Measurements from ENCODE around the gene FOCAD. TPM values are rescaled to one million over a fixed set of nuclear protein-coding genes. Genes with fewer than 3 reads are reported as not detected.
A peak's percentile ranks its signal among the peaks of the same experiment; 100 is the strongest.

The FOCAD gene
- total RNA-seq, 1 experiment from 2014 or later = 43.3 TPM

DNA sequence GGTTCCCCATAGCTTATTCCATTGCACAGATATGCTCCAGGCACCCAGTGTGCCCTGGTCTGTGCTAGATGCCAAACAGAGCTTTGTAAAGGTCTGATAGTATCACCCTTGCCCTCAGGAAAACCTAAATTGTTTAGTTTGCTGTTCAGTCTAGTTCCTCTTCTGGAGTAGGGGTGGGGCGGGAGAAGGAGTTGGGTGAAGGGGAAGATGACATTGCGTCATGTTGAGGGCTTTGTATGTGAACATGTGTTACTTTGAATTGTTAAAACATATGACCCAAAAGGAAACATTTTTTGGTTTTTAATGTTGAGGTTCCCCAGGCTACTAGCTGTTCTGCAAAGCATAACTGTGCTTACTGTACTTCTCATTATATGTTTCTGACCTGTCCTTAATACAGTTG lies 306.8 kb downstream of the FOCAD start:
- H3K27me3 Mint-ChIP-seq (ENCODE audit: low read depth) = no peaks in the 10 kb centered on the region
- no peak overlapping the region for H2BK120ac ChIP-seq (ENCODE audit: low read depth, low read length, poor library complexity, severe bottlenecking)
- no peak overlapping the region for H3K27ac ChIP-seq (ENCODE audit: insufficient read length, low read depth, low read length)
- H3K9me3 Mint-ChIP-seq = no peaks in the 10 kb centered on the region
- H3K79me2 ChIP-seq (ENCODE audit: insufficient read depth, low read length) = no peaks in the 10 kb centered on the region
- H3T11ph ChIP-seq (ENCODE audit: low read length) = no peak overlapping the region
- peaks cover 19 to 65% (median 49%) of the 10 kb centered on the region in 3 experiments; a peak in 6 of 7 replicates for H3K36me3 Mint-ChIP-seq (ENCODE audit: insufficient read depth in 1 of 3, low read depth in 3 of 3)
- peaks cover 9 to 17% of the 10 kb centered on the region in 2 experiments for H3K4me1 Mint-ChIP-seq
- TF ChIP-seq CTCF (conservative IDR thresholded peaks at IDR 0.05) = no peak
- H3K23ac ChIP-seq (ENCODE audit: insufficient read length, low read depth, low read length) = no peak overlapping the region
- H2BK20ac ChIP-seq (ENCODE audit: low read depth, low read length, poor library complexity, severe bottlenecking) = no peak overlapping the region
- H3K79me1 ChIP-seq (ENCODE audit: insufficient read depth, low read depth, low read length, poor library complexity, severe bottlenecking) = no peaks in the 10 kb centered on the region
- H3K56ac ChIP-seq (ENCODE audit: insufficient read length, low read depth, low read length) = no peak overlapping the region
- no peak overlapping the region for H3K9ac ChIP-seq (ENCODE audit: extremely low read depth, insufficient read length, low read length)
- no peak overlapping the region for H2BK15ac ChIP-seq (ENCODE audit: low read depth, low read length)
- WGBS (ENCODE audit: extremely low coverage, insufficient read length, low lambda C conversion rate) = no CpG with 5 or more reads among the region's 2 CpGs
- no peak overlapping the region for H4K5ac ChIP-seq (ENCODE audit: insufficient read length, low read depth, low read length)
- no peaks in the 10 kb centered on the region; the same call in 1 of the 2 replicates for H3K4me1 ChIP-seq (ENCODE audit: insufficient read depth, low read length)
- no peak overlapping the region for H3K4me3 Mint-ChIP-seq
- no peak for DNase-seq
- no peak overlapping the region for H2BK5ac ChIP-seq (ENCODE audit: insufficient read length, low read length)
- no peak overlapping the region for H4K8ac ChIP-seq (replicated peaks; ENCODE audit: insufficient read length, low read depth, low read length)
- H3K9me3 ChIP-seq (ENCODE audit: control insufficient read depth, low read depth, low read length) = no peaks in the 10 kb centered on the region
- H4K20me1 ChIP-seq (ENCODE audit: control insufficient read depth, insufficient read depth, insufficient read length) = no peaks in the 10 kb centered on the region
- 0 out of 7 replicates have a peak overlapping the region, but pooled peaks of 1 of the 3 experiments have one; percentile 16 for H3K27ac Mint-ChIP-seq
- no peak overlapping the region for H2AK5ac ChIP-seq (ENCODE audit: insufficient read length, low read length)
- H3K23me2 ChIP-seq (ENCODE audit: insufficient read length, low read depth, low read length, poor library complexity, severe bottlenecking) = no peaks in the 10 kb centered on the region
- no peak overlapping the region for H3K4ac ChIP-seq (ENCODE audit: low read depth, low read length)
- no peak overlapping the region for H3K18ac ChIP-seq (ENCODE audit: insufficient read length, low read depth, low read length)
- no peak overlapping the region for H3K4me2 ChIP-seq (ENCODE audit: insufficient read depth, insufficient read length, low read length)
- no peak overlapping the region for H4K91ac ChIP-seq (ENCODE audit: insufficient read length, low read depth, low read length)
- H3K27me3 ChIP-seq (ENCODE audit: insufficient read depth, low read length) = no peaks in the 10 kb centered on the region
- H2BK12ac ChIP-seq (ENCODE audit: insufficient read length, low read depth, low read length) = no peak overlapping the region
- no peak overlapping the region for H2AFZ ChIP-seq (ENCODE audit: low read length)
- no peak overlapping the region for H3K14ac ChIP-seq (ENCODE audit: insufficient read depth, low read length)
